Measurements from ENCODE around the gene ZNF780B.
A peak's percentile ranks its signal among the peaks of the same experiment; 100 is the strongest.

The ZNF780B gene

GRCh38 chr19:40055832-40056504 lies at the start of gene ZNF780B:
Gene ZNF780B, minus strand, starts transcription at chr19:40056231. Its CDS starts 5,899 bp downstream, at chr19:40050332.
- peak; percentile 4 for DNase-seq (ENCODE audit: low read depth)
- H3K4me3 ChIP-seq (ENCODE audit: control insufficient read depth, low read depth, low read length), result peak within 1 kb of the TSS; percentile 74
- TF ChIP-seq CTCF (IDR thresholded peaks at IDR 0.05; ENCODE audit: control insufficient read depth, insufficient read depth, low read depth, low read length, missing control alignments), result no peak

- DNase-seq (ENCODE audit: low read depth), result no peak
- no peak overlapping the region for H3K4me3 ChIP-seq (ENCODE audit: control insufficient read depth, low read depth, low read length)
- no peak for TF ChIP-seq CTCF (IDR thresholded peaks at IDR 0.05; ENCODE audit: control insufficient read depth, insufficient read depth, low read depth, low read length, missing control alignments)
Measured at GRCh38 chr19:40104754-40105153, 48.7 kb upstream of the ZNF780B start.

DNA sequence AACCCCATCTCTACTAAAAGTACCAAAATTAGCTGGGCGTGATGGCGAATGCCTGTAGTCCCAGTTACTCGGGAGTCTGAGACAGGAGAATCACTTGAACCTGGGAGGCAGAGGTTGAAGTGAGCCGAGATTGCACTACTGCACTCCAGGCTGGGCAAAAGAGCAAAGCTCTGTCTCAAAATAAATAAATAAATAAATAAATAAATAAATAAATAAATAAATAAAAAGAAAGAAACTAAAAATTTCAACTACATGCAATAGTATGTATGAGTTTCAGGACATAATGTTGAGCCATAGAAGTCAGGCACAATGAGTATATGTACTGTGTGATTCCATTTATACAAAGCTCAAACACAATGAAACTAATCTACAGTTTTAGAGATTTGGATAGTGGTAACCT lies 47.6 kb upstream of the ZNF780B start:
- H3K4me3 ChIP-seq (ENCODE audit: control insufficient read depth, low read depth, low read length), result no peak overlapping the region
- TF ChIP-seq CTCF (IDR thresholded peaks at IDR 0.05; ENCODE audit: control insufficient read depth, insufficient read depth, low read depth, low read length, missing control alignments), result no peak
- no peak for DNase-seq (ENCODE audit: low read depth)

GRCh38 chr19:40101813-40102212 lies 45.8 kb upstream of the ZNF780B start:
- no peak for DNase-seq (ENCODE audit: low read depth)
- TF ChIP-seq CTCF (IDR thresholded peaks at IDR 0.05; ENCODE audit: control insufficient read depth, insufficient read depth, low read depth, low read length, missing control alignments), result no peak
- no peak overlapping the region for H3K4me3 ChIP-seq (ENCODE audit: control insufficient read depth, low read depth, low read length)

DNA sequence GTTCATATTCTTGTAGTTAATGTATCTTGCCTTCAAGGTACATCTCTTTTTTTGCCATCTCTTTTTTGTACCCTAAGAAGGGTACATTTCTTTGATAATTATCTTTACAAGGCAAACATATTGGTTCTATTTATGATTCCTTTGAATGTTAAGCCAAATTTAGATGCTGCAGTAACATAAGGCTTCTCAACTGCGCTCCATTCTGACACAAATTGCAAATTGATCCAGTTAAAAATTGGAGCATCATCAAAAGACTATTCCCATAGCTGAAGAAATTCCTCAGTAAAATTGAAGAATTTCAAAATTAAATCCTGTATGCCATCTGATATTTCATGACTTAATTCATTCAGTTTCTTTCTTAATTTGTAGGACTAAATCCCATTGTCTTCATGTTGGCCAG lies 37.4 kb upstream of the ZNF780B start:
- no peak for TF ChIP-seq CTCF (IDR thresholded peaks at IDR 0.05; ENCODE audit: control insufficient read depth, insufficient read depth, low read depth, low read length, missing control alignments)
- no peak for DNase-seq (ENCODE audit: low read depth)
- H3K4me3 ChIP-seq (ENCODE audit: control insufficient read depth, low read depth, low read length), result no peak overlapping the region

DNA sequence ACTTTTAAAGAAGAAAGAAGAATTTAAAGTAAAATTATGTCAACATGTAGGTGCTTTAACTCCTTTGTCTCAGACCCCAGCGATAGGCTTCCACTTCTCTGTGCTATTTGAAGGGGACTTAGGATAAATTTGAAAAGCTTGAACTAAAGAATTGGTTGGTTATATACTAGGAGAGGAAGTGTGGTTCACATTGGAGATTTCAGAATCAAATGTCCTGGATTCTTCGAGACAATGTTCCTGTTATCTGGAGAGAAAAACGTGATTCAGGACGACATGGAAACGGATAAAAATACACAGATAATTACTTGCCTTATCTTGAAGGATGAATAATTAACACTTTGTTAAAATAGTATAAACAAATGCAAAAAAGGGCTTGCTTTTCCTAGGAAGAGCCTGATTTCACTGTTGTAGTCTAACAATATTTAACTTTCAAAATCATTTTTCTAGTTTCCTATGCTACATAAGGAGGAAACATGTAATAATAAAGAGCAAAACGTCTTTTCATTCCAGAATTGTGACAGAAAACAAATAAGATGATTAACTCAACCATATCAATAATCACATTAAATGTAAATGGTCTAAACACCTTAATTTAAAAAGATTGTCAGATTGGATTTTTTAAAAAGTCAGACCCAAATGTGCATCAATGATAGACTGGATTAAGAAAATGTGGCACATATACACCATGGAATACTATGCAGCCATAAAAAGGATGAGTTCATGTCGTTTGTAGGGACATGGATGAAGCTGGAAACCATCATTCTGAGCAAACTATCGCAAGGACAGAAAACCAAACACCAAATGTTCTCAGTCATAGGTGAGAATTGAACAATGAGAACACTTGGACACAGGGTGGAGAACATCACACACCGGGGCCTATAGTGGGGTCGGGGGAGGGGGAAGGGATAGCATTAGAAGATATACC lies 35.4 kb upstream of the ZNF780B start:
- no peak for DNase-seq (ENCODE audit: low read depth)
- H3K4me3 ChIP-seq (ENCODE audit: control insufficient read depth, low read depth, low read length), result peak overlapping the region; percentile 99
- no peak for TF ChIP-seq CTCF (IDR thresholded peaks at IDR 0.05; ENCODE audit: control insufficient read depth, insufficient read depth, low read depth, low read length, missing control alignments)

All from AG09309 (cell line).